HG03457 (cell line): ENCODE data around the gene TRABD2B.

Experiments used
- ATAC-seq: cut with Tn5 transposase; IDR thresholded peaks from one replicate; pipeline ENCODE4 v1.9.1; 2021; ENCODE audit warnings: moderate number of reproducible peaks; ENCODE audit not compliant: unreplicated experiment

The TRABD2B gene

DNA sequence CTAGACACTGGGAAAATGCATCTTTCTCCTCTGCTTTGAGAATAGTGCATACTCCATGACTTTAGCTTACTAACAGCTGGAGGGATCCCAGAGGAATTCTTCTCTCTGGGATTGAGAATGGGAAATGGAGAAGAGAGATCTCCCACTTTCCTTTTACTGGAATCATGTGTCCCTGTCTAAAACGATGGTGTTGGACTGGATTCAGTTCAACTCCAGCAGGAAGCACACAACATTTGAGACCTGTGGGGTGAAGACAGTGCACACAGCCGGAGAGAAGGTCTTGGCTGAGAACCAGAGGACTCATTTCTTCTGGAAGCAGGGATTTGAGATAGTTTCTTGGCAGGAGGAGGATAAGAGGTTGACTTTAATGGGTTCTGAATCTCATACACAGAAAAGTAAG is 58.7 kb downstream of the TRABD2B start:
- ATAC-seq = no peak

DNA sequence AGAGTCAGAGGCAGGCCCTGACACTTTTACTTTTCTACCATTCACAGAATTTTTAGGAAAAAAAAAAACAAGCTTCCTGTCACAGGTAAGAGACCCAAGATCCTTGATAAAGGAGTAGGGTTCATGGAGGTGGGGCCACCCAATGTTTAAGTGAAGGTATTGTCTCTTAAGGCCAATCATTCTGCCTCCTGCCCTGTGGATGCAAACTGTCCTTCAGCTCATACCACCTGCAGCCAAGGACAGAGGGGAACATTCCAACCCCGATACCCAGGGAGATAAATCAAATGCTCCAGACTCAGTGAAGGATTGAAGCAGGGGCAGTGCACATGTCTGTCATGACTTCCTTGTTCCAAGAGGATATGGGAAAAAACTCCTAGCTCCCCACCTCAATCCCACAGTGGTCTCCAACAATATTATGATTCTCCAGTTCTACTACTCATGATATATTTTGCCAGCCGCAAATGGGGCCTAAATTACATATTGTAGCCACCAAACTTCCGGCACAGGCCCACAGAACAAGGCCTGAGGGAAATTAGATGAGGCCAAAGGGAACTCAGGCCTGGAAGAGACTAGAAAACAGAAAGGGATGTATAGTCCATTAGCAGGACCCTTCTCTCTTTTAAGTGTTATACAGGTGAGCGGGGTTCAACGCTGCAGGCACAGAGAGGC is 59.5 kb downstream of the TRABD2B start:
- no peak for ATAC-seq

DNA sequence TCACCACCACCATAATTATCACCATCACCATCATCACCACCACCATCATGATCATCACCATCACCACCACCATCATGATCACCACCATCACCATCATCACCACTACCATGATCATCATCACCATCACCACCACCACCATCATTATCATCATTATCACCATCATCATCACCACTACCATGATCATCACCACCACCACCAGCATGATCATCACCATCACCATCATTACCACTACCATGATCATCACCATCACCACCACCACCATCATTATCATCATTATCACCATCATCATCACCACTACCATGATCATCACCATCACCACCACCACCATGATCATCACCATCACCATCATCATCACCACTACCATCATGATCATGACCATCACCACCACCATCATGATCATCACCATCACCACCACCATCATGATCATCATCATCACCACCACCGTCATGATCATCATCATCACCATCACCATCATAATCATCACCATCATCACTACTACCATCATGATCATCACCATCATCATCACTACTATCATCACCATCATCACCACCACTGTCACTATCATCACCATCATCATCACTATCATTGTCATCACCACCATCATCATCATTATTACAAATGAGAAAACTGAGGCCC is 60.2 kb downstream of the TRABD2B start:
- no peak for ATAC-seq

DNA sequence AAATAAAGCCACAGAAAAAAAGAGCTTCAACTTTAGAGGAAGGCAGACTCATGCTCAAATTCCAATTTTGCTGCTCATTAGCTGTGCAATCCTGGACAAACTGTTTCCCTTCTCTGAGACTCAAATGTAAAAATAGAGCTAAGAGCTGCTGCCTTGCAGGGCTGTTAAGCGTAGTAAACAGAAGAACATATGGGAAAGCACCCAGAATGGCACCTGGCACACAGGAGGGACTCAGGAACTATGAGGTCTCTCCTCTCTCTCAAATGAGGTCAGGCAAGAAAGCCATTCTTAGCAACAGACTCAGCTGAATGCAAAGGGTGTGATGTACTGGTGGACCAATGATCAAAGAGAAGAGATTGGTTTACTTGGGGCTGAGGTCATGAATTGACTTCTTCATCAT is 61.3 kb downstream of the TRABD2B start:
- no peak for ATAC-seq

DNA sequence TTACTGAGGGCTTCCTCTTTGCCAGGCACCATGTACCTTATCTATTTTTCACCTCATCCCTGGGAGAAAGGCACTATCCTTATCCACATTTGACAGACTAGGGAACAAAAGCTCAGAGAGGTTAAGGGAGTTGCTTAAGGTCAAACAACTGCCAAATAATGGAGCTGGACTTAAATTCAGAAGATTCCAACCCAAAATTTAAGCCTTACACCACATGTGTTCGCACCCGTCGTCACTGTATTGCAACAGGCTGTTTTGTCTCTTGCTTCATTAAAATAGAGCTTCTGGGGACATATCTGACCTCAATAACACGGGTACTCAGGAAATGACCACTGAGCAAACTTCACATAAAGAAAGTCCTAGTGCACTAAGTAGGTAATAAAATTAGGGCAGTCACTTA is 62.0 kb downstream of the TRABD2B start:
- no peak for ATAC-seq

DNA sequence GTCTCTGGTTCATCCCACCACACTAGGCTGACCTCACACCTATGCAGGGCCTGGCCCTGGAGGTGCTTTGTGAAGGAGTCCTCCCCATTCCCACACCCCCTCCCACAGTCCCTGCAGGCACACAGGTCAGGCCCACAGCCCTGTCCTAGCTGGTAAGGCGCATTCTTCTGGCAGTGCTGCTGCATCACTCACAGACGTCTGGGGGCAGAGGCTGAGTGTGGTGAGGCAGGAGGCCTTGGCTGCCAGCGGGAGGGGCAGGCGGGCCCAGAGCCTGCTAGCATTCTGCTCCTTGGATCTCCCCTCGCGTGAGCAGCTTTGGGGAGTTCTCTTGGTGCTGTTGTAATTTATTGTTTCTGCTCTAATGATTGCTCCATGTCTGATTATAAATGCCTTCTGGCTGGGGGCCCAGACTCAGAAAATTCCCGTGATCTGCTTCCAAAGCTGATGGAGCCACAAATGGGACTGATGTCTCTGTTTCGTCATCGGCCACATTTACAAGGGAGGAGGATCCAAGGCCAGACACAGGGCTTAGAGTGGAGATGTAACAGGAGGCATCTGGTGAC is 62.9 kb downstream of the TRABD2B start:
- no peak for ATAC-seq

DNA sequence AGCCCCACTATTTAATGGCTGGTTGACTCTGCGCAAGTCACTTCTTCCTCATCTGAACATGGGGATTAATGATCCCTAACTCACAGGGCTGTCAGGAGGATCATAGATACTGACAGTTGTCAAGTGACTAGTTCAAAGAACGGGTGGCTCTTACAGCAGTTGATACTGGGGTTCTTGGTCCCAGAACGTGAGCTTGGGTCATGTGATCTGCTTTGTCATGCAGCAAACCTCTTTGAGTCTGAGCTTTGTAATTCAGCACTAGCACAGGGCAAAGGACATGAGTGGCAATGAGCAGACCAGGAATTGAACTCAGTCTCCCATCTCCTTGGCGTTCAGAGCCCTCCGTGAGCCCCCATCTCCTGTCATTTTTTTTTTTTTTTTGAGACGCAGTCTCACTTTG is 64.4 kb downstream of the TRABD2B start:
- no peak for ATAC-seq

DNA sequence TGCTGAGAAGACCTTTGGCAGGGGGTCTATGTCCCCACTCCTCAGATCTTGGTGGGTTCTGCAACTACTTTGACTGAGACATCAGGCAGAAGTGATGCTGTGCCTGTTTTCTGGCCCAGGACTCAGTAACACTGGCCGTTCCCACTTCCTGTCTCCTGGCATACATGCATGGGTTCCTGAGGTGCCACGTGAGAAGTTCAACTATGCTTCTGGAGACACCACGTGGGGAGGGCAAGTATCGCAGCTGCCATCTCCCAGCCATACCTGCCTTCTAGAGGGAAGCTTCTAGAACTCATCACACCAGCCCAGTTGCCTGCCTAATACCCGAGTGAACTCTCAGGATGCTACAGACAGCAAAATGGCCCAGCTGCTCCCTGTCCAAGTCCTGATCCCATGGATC is 65.8 kb downstream of the TRABD2B start:
- ATAC-seq = no peak

DNA sequence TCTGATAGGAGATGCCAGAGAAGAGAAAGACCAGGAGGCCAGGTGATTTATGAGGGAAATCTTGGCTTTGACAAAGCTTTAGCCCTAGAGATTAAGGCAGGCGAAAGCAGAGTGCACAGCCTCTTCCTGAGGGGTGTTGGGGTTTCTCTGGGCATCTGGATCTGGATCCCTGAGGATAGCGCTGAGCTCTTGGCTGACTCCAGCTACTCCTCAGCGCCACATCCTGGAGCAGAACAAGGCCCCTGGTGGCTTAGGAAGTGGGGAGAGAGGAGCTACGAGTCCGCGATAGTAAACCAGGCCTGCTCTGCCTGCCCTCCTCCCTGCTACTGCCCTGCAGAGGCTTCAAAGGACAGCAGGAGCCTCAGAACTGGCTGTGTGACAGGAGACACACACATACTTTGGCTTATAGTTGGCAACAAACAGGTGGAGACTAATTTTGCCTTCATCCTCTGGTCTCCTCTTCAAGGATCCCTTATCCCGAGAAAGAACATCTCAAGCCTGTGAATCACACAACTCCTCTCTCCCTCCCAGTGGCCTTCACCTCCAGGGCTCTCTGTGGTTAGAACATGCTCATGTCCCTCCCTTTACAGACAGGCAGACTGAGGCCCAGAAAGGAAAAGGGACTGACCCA is 66.9 kb downstream of the TRABD2B start:
- no peak for ATAC-seq

DNA sequence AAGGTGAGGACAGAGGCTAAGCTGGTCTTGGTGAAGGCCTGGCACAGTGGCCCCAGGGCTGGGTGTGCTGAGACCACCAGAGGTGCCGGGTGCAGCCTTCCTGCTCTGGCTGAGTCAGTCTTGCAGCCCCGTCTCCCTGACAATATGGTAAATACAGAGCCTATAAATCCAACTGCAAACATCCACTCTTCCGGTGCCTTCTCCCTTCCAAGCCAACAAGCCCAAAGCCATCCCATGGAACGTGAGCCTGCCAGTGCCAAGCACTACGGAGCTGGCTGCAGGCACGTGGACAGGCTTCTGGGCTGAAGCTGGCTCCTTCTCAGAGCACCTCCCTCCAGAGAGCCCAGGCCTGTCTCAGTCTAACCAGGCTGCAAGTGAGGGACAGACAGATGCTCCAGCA is 70.0 kb downstream of the TRABD2B start:
- no peak for ATAC-seq

DNA sequence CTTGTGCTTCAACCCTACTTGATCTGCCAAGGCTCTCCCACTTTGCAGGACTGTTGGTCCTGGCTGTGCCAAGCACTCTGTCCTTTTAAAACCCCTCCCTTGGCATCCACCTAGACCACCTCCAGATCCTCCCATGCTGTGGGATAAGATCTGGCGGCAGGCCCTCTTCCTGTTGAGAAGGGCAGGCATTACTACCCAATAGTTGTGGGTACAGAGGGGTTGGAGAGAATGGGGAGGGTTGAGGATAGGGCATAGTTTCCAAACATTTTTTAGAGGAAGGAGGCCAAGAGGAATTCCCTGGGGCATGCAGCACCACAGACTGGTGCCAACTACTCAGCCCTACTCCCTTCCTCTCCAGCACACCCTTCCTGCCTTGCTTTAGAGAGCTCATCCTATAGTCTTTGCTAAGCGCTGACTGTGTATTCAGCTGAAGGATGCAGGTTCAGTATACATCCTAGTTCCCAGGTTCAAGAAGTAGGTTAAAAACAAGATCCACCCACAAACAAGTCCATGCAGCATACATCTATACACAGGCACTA is 70.7 kb downstream of the TRABD2B start:
- ATAC-seq = no peak

DNA sequence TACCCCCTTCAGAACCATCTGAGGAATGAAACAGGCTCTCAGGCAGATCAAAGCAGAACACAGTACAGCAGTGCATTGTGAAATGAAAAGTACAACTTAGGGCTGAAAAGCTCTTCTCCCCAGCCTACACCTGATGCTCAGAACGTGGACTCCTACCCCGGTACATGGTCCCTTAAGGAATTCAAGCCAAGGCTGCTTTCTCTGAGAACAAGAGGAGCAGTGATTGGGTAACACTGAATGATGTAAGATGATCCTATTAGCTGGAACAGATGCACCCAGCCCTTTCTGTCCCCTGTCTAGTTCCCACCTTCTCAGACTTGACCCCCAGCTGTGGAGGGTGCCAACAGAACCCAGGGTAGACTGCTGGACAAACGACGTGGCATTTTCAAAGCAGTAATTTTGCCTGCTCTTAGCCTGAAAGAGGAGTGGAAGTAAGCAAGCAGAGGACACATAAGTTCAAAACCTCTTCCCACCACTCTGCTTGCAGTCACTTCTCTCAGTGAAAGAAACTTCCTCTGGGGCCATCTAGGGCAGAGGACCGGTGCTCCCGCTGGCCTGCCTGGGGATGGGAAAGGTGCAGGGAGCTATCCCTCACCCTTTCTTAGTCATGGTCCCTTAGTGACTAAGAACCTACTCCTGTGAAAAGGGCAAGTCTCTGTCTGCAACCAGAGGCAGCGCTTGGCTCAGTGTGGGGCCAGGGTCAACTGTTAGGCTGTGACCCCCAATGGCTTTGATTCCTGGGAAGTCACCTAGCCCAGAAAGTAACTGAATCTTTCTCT is 72.7 kb downstream of the TRABD2B start:
- ATAC-seq = no peak

DNA sequence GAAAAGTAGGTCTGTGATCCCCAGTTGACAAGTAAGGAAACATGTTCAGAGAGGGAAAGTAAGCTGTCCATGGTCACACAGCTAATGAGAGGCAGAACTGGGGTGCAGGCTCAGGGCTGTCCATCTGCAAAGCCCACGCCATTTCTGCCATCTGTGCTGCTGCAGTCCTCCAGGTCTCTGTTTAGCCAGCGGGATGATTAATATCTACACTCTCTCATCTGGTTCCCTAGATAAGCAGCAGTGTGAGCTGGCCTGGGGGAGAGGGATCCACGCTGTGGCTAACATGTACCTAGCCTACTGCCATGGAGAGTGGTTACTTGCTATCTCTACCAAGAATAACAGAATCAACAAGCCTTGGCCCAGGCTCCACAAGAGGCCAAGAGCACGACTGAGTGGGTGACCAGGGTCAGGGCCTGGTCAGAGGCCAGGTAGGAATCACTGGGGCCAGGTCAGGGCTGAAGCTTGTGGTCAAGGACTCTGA is 75.2 kb downstream of the TRABD2B start:
- ATAC-seq = no peak

DNA sequence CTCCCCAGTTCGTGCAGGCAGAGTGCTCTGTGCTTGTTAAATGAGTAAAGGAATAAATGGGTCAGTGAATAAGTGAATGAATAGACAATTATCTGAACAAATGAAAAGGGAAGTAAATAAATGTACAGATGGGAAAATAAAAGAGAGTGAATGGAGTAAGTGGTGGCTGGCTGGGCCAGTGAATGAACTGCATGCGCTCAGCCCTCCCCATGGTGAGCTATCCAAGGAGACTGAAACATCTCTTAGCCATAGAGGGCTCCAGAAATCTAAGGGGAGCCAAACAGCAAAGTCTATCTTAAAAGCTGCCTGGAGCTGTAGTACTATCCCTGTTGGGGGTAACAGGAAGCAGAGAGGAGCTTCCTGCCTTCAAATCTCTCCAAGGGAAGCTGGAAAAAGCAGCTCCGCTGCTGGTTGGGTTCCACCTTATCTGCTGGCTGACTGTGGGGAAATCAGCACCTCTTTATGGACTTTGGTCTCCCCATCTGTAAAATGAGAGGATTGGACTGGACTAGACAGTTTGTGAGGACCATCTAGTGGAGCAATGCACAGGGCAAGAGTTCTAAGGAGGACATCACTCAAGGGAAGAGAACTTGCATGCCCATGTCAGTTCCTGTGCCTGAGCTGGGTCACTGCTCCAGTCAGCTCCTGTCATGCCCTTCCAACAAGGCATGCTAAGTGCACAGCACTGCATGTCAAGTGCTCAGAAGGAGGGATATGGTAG is 77.9 kb downstream of the TRABD2B start:
- ATAC-seq = no peak

DNA sequence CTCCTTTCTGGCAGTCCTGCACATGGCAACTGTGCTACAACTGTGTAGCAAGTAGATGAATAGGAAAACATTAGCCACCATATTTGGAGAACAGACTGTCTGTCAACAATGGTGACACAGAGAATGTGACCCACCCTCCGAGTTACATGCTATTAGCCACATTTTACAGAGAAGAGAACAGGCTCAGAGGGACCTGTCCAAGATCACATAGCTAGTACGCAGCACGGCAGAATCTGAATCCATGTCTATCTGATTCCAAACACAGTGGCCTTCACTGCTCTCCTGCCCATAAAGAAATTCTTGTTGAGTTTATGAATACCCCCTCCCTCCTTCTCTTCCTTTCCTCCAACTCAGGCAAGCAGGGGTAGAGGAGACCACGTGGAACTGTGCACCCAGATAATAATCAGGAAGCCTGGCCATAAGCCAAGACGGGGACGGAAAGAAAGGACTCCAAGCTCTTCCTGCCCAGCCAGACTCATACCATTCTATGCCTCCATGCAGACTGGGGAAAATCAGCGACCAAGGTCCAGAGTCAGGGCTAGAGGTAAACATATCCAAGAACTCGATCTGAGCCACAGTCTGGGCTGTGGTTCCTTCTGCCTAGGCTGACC is 78.8 kb downstream of the TRABD2B start:
- no peak for ATAC-seq

DNA sequence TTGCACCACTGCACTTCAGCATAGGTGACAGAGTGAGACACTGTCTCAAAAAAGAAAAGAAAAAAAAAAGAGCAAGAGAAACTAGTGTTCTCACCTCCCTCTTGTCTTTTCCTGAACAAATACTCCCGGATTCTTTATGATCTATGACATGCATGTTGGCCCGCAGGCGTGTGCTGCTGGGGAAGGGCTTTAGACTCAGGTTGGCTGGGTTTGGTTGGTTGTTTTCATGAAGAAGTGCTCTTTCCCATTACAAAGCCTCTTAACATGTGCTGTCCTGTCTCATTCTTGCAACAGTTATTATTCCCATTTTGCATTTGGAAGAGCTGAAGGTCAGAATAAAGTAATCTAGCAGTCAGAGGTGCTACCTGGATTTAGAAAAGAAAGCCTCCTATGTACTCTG is 79.5 kb downstream of the TRABD2B start:
- no peak for ATAC-seq

DNA sequence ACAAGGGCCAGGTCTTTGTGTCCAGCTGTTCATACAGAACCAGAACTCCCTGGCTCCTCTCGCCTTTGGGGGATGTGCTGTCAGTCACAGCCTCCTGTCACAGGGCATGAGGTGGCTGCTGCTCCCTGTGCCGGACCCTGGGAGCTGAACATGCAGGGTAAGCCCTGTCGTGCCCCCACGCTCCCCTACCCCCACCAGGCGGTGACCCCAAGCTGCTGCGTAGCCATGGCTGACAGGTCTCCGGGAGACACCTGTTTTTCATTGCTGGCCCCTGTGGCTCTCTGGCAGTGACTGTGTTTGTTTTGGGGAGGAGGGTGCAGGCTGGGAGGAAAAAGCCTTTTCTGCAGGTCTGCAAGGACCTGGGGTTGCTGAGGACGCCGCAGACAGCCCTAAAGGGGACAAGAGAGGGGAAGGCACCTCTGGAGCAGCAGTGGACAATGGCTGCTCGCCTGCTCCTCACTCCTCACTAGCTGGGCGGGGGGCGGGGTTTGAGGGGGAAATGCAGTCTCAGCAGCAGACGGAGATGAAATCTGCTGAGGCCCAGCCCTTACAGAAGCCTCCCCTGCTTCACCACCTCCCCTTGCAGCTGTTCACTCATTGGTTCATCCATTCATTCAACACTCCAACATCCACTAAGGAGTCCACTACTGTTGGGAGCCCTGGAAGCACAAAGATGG is 81.4 kb downstream of the TRABD2B start:
- ATAC-seq = no peak

DNA sequence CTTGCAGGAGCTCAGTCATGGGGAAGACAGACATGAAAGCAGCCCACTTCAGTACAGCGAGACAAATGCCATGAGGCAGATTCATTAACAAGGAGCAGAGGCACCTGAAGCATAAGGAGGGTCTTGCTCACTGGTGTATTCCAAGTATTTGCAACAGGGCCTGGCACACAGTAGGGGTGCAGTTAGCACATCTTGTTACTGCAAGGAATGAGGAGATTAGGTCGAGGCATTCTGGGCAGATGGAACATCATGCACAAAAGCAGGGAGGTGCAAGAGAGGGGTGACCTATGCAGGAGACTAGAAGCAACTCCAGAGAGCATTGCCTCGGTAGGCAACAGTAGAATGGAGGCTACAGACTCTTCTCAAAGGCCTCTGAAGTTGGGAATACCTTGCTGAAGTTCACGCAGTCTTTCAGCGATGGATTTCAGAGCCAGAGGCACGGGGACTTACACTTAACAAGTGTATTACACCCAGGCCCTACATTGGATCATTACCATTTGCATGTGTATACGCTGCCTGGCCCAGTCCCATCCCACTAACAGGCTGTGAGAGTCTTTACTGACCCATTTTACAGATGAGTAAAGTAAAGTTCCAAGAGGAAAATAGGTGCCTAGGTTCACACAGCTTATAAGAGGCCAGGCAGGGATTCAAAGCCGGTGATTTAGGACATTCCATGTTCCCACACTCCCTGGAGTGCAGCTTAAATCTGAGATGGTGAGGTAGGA is 82.1 kb downstream of the TRABD2B start:
- no peak for ATAC-seq
